ENCODE results near the gene PDE8B. TPM values are rescaled to one million over a fixed set of nuclear protein-coding genes. Genes with fewer than 3 reads are reported as not detected.

Gene PDE8B
- total RNA-seq, 1 experiment from 2014 or later: not detected

- Histone ChIP-seq H3K4me2 (ENCODE audit: low read length) (no peak overlapping the region), H3K9me3 (ENCODE audit: low read length) (no peaks in the 10 kb centered on the region), H3K4me1 (ENCODE audit: insufficient read depth, low read length) (no peaks in the 10 kb centered on the region), H2AFZ (ENCODE audit: low read length) (no peak overlapping the region), H3K9ac (ENCODE audit: low read length) (no peak overlapping the region), H3K9me2 (replicated peaks; ENCODE audit: low read length) (no peaks in the 10 kb centered on the region), H3F3A (ENCODE audit: low read length, unreplicated experiment) (no peaks in the 10 kb centered on the region), H3K36me3 (ENCODE audit: low read depth, low read length) (no peaks in the 10 kb centered on the region), H3K4me3 (ENCODE audit: low read length) (no peak overlapping the region), H3K79me2 (ENCODE audit: low read length) (no peaks in the 10 kb centered on the region), H4K20me1 (ENCODE audit: low read length) (no peaks in the 10 kb centered on the region), H3K27ac (ENCODE audit: low read length) (no peak overlapping the region), H3K27me3 (ENCODE audit: low read length) (no peaks in the 10 kb centered on the region)
- no peak for TF ChIP-seq EZH2 (IDR thresholded peaks at IDR 0.05; ENCODE audit: low read length, unreplicated experiment)
- no peak for TF ChIP-seq EZH2phosphoT487 (IDR thresholded peaks at IDR 0.05; ENCODE audit: borderline replicate concordance, low read length)
- no peak for TF ChIP-seq CTCF (conservative IDR thresholded peaks at IDR 0.05; ENCODE audit: low read depth, low read length)
- ATAC-seq: no peak
- intact Hi-C loops (cut with micrococcal nuclease): no loop called here
- DNase-seq: no peak
- ChIA-PET POLR2A (ENCODE audit: unreplicated experiment) (no interaction called here), CTCF (no interaction called here)
- no TSS peak for BruUV-seq (replicated peaks)
These were observed 8.3 kb upstream of the PDE8B start for GRCh38 chr5:77202145-77202544.

- Histone ChIP-seq H3K4me1 (ENCODE audit: insufficient read depth, low read length) (no peaks in the 10 kb centered on the region), H3K36me3 (ENCODE audit: low read depth, low read length) (no peaks in the 10 kb centered on the region), H3K9me2 (replicated peaks; ENCODE audit: low read length) (no peaks in the 10 kb centered on the region), H3K4me2 (ENCODE audit: low read length) (no peak overlapping the region), H4K20me1 (ENCODE audit: low read length) (no peaks in the 10 kb centered on the region), H3F3A (ENCODE audit: low read length, unreplicated experiment) (no peaks in the 10 kb centered on the region), H3K79me2 (ENCODE audit: low read length) (no peaks in the 10 kb centered on the region), H3K9ac (ENCODE audit: low read length) (no peak overlapping the region), H3K27ac (ENCODE audit: low read length) (no peak overlapping the region), H2AFZ (ENCODE audit: low read length) (no peak overlapping the region), H3K9me3 (ENCODE audit: low read length) (no peaks in the 10 kb centered on the region), H3K4me3 (ENCODE audit: low read length) (no peak overlapping the region), H3K27me3 (ENCODE audit: low read length) (peaks cover 13% of the 10 kb centered on the region)
- ChIA-PET POLR2A (ENCODE audit: unreplicated experiment) (no interaction called here), CTCF (no interaction called here)
- TF ChIP-seq EZH2 (IDR thresholded peaks at IDR 0.05; ENCODE audit: low read length, unreplicated experiment): no peak
- TF ChIP-seq EZH2phosphoT487 (IDR thresholded peaks at IDR 0.05; ENCODE audit: borderline replicate concordance, low read length): no peak
- no peak for TF ChIP-seq CTCF (conservative IDR thresholded peaks at IDR 0.05; ENCODE audit: low read depth, low read length)
- intact Hi-C loops (cut with micrococcal nuclease): no loop called here
- ATAC-seq (peak; percentile 96), DNase-seq (peak; percentile 19)
- BruUV-seq (replicated peaks): no TSS peak
These were observed 5.5 kb upstream of the PDE8B start for GRCh38 chr5:77204967-77205366.

GRCh38 chr5:77208507-77209163, 1.8 kb upstream of the PDE8B start:
- BruUV-seq (replicated peaks): no TSS peak
- H3F3A ChIP-seq (ENCODE audit: low read length, unreplicated experiment): no peaks in the 10 kb centered on the region
- TF ChIP-seq CTCF (conservative IDR thresholded peaks at IDR 0.05; ENCODE audit: low read depth, low read length) (no peak), EZH2 (IDR thresholded peaks at IDR 0.05; ENCODE audit: low read length, unreplicated experiment) (no peak), EZH2phosphoT487 (IDR thresholded peaks at IDR 0.05; ENCODE audit: borderline replicate concordance, low read length) (no peak)
- no peak overlapping the region for H3K9ac ChIP-seq (ENCODE audit: low read length)
- H3K36me3 ChIP-seq (ENCODE audit: low read depth, low read length): no peaks in the 10 kb centered on the region
- no peak overlapping the region for H3K4me3 ChIP-seq (ENCODE audit: low read length)
- no peaks in the 10 kb centered on the region for H3K79me2 ChIP-seq (ENCODE audit: low read length)
- H3K27me3 ChIP-seq (ENCODE audit: low read length): peaks cover 22% of the 10 kb centered on the region
- POLR2A ChIA-PET (ENCODE audit: unreplicated experiment): no interaction called here
- ATAC-seq: no peak
- no peak overlapping the region for H2AFZ ChIP-seq (ENCODE audit: low read length)
- no peaks in the 10 kb centered on the region for H4K20me1 ChIP-seq (ENCODE audit: low read length)
- H3K4me1 ChIP-seq (ENCODE audit: insufficient read depth, low read length): peaks cover 4% of the 10 kb centered on the region; the same call in 1 of the 2 replicates
- no peaks in the 10 kb centered on the region for H3K9me3 ChIP-seq (ENCODE audit: low read length)
- CTCF ChIA-PET: no interaction called here
- H3K4me2 ChIP-seq (ENCODE audit: low read length): no peak overlapping the region
- DNase-seq: no peak
- intact Hi-C loops (cut with micrococcal nuclease): no loop called here
- no peaks in the 10 kb centered on the region for H3K9me2 ChIP-seq (replicated peaks; ENCODE audit: low read length)
- H3K27ac ChIP-seq (ENCODE audit: low read length): no peak overlapping the region
